HG03196 (cell line): ENCODE results near the gene HRH4.

Experiments used
- ATAC-seq: cut with Tn5 transposase; IDR thresholded peaks from one replicate; pipeline ENCODE4 v1.9.1; 2021; ENCODE audit not compliant: unreplicated experiment

The HRH4 gene, protein sequence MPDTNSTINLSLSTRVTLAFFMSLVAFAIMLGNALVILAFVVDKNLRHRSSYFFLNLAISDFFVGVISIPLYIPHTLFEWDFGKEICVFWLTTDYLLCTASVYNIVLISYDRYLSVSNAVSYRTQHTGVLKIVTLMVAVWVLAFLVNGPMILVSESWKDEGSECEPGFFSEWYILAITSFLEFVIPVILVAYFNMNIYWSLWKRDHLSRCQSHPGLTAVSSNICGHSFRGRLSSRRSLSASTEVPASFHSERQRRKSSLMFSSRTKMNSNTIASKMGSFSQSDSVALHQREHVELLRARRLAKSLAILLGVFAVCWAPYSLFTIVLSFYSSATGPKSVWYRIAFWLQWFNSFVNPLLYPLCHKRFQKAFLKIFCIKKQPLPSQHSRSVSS

GRCh38 chr18:24460388-24460787 is at the start of gene HRH4:
HRH4 (plus strand) TSS chr18:24460637; CDS start chr18:24460729, 92 bp downstream.
- no peak for ATAC-seq

GRCh38 chr18:24413148-24413547 is 47.3 kb upstream of the HRH4 start:
- no peak for ATAC-seq

GRCh38 chr18:24414349-24415003 is 46.0 kb upstream of the HRH4 start:
- ATAC-seq: no peak

DNA sequence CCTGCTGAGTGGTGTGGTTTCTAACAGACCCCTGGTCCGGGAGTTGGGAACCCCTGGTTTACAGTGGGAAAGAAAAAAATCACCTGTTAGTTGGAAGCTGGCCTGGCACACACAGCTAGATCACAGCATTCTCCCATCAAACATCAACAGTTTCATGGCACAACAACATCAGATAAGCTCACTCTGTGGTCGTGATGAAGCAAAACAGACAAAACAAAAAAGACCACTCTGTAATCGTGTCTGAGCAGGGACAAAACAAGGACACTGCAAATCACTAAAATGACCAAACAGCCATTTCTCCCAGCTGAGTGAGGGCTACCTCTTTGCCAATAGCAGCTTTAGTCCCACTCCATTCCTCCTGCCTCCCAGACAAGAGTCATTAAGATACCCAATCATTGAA is 43.0 kb upstream of the HRH4 start:
- no peak for ATAC-seq

GRCh38 chr18:24420551-24420950 is 39.9 kb upstream of the HRH4 start:
- no peak for ATAC-seq

- no peak for ATAC-seq
These were observed 38.6 kb upstream of the HRH4 start for GRCh38 chr18:24421831-24422230.

- ATAC-seq: no peak
These were observed 34.4 kb upstream of the HRH4 start for GRCh38 chr18:24426073-24426397.

GRCh38 chr18:24426398-24427294 is 33.8 kb upstream of the HRH4 start, which contains the start of gene IMPACT:
IMPACT (plus strand) TSS chr18:24426670; CDS start chr18:24426757, 87 bp downstream.
- peak; percentile 87 for ATAC-seq

DNA sequence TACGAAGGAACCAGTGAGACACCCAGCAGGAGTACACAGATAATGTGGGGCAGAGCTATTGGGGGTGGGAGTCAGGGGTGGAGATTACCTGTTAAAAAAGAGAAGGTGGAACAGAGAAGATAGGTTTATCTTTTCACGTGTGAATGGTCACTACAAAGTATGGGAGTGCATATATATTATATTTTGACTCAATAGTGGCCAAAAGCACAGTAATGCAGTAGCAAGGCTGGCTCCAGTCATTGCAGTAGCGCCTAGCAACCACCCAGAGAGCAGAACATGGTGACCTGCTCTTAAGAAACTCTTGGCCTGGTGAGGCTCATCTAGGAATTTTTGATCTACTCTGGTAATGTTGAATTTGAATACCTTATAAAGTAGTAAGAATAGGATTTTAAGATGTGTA is 33.0 kb upstream of the HRH4 start:
- no peak for ATAC-seq

GRCh38 chr18:24428709-24429108 is 31.7 kb upstream of the HRH4 start:
- ATAC-seq: no peak

DNA sequence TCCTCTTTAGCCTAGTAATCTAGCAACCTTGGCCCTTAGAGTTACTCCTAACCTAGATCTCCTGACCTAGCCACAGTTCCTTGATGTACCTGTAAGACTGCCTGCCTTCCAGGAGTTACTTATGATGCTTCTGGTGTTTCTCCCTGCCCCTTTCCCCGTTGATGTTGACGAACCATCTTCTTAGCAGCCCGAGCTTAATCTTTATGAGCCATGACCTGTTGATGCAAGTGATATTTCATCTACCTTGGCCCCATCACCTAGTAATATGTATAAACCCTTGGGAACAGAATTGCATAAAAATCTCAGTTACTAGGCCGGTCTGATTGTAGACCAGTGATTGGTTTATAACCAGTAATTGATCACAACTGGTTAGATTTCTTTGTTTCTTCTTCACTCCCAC is 31.2 kb upstream of the HRH4 start:
- no peak for ATAC-seq

DNA sequence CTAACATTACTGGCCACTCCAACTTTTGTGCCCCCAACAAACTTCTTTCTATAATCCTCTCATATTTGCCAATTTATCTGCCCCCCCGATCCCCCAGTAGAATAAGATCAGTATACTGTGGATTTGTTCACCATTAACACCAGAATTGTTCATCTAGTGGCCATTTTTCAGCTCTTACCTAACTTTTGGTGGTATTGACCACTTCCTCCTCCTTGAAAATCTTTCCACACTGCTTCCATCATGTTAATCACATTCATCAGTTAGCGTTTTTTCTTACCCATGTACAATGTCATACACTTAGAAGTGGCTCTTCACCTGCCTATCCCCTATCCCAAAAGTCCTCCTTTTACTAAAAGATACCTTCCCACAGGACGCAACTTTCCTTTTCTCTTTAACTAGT is 27.8 kb upstream of the HRH4 start:
- ATAC-seq: no peak

GRCh38 chr18:24436939-24437338 is 23.5 kb upstream of the HRH4 start:
- ATAC-seq: no peak

DNA sequence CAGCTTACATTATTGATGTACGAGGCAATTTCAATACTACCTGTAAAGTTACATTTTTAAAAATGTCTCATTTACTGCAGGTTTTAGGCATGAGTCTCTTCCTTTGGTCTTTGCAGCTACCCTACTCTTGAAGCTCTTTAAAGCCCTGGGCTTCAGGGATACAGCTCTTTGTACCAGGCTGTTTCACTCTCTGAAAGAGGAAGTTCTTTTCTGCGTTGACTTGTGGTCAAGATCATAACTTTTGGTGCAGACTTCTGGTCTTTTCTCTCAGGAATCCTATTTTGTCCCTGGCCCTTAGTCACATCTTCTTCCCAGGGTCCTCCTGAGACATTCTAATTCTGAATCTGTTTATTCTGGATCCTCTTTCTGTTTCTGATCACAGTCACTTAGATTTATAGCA is 16.6 kb upstream of the HRH4 start:
- ATAC-seq: peak; percentile 62

- ATAC-seq: no peak
These were observed 14.0 kb upstream of the HRH4 start for GRCh38 chr18:24446453-24446852.

- ATAC-seq: no peak
These were observed 13.4 kb upstream of the HRH4 start for GRCh38 chr18:24446953-24447538.

GRCh38 chr18:24447961-24448360 is 12.5 kb upstream of the HRH4 start:
- no peak for ATAC-seq

DNA sequence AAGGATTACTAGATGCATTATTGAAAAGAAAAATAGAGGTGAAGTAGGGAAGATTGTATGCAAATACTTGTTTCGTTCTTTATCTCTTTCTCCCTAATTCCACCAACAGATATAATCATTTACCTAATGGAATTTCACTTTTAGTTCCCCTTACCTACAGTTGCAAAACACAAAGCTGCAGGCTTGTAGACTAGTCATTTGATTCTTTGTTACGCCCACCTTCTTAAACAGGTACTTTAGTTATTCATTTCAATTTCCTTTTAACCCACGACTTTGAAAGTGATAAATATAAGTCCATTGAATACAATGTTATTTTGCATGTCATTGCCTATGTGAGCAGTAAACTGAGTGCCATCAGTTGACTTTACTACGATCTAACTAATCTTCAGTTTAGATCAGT is 3.9 kb upstream of the HRH4 start:
- ATAC-seq: peak; percentile 69

- no peak for ATAC-seq
These were observed 665 bp upstream of the HRH4 start for GRCh38 chr18:24459772-24460171.

- ATAC-seq: no peak
These were observed 1.6 kb downstream of the HRH4 start for GRCh38 chr18:24461996-24462395.
